ENCODE measurements around the gene TMEM132C. TPM values are rescaled to one million over a fixed set of nuclear protein-coding genes. Genes with fewer than 3 reads are reported as not detected.

The TMEM132C gene
- total RNA-seq, 1 experiment from 2014 or later, result not detected

GRCh38 chr12:128737292-128737966, 470.5 kb downstream of the TMEM132C start:
- H3K4me3 Mint-ChIP-seq, result no peak overlapping the region

More at GRCh38 chr12:128737292-128737966, 470.5 kb downstream of the TMEM132C start:
- H3K27ac Mint-ChIP-seq, result no peak overlapping the region
- TF ChIP-seq SMAD4 (CRISPR knock-in tag; IDR thresholded peaks at IDR 0.05) (no peak), SOX15 (CRISPR knock-in tag; IDR thresholded peaks at IDR 0.05) (no peak), ZNF671 (CRISPR knock-in tag; IDR thresholded peaks at IDR 0.05) (no peak), ARID4B (CRISPR knock-in tag; IDR thresholded peaks at IDR 0.05; ENCODE audit: borderline replicate concordance) (no peak), CREM (CRISPR knock-in tag; IDR thresholded peaks at IDR 0.05) (no peak), ZBTB21 (CRISPR knock-in tag; IDR thresholded peaks at IDR 0.05; ENCODE audit: borderline replicate concordance) (no peak), IRF2 (CRISPR knock-in tag; IDR thresholded peaks at IDR 0.05; ENCODE audit: borderline replicate concordance, low read depth) (no peak), RELA (CRISPR knock-in tag; IDR thresholded peaks at IDR 0.05; ENCODE audit: borderline replicate concordance) (no peak), CDX4 (CRISPR knock-in tag; IDR thresholded peaks at IDR 0.05; ENCODE audit: borderline replicate concordance) (no peak), ATF2 (CRISPR knock-in tag; IDR thresholded peaks at IDR 0.05; ENCODE audit: borderline replicate concordance, low read depth) (no peak), AFF4 (CRISPR knock-in tag; IDR thresholded peaks at IDR 0.05; ENCODE audit: borderline replicate concordance) (no peak), ATF3 (CRISPR knock-in tag; conservative IDR thresholded peaks at IDR 0.05) (no peak), RORB (CRISPR knock-in tag; IDR thresholded peaks at IDR 0.05) (no peak), ZSCAN18 (CRISPR knock-in tag; IDR thresholded peaks at IDR 0.05) (no peak), ZNF423 (CRISPR knock-in tag; IDR thresholded peaks at IDR 0.05) (no peak), ZNF121 (CRISPR knock-in tag; IDR thresholded peaks at IDR 0.05) (no peak), CBFB (CRISPR knock-in tag; IDR thresholded peaks at IDR 0.05; ENCODE audit: low read depth) (no peak), FOXJ3 (CRISPR knock-in tag; IDR thresholded peaks at IDR 0.05; ENCODE audit: borderline replicate concordance) (no peak)
- ChIA-PET POLR2A (no interaction called here), CTCF (no interaction called here)
- ATAC-seq, result no peak
- no peaks in the 10 kb centered on the region for H3K4me1 Mint-ChIP-seq
- peaks cover 73% of the 10 kb centered on the region for H3K9me3 Mint-ChIP-seq
- H3K36me3 Mint-ChIP-seq, result peaks cover 72% of the 10 kb centered on the region
- H3K27me3 Mint-ChIP-seq (ENCODE audit: low read depth), result peaks cover 24% of the 10 kb centered on the region
- DNase-seq (ENCODE audit: low spot score), result no peak

Data from WTC11 (cell line).